OCI-LY1 (cell line): ENCODE data around the gene COX6B2.

Source experiments
- H2AFZ ChIP-seq: fragments of 200-600 bp; sonication (generic), shearing (Covaris generic); 2 replicates; pipeline ENCODE4 v1.6.0; 2014; ENCODE audit warnings: antibody characterized with exemption, mild to moderate bottlenecking, low read length
- H3F3A ChIP-seq: fragments of 200-600 bp; sonication (generic), shearing (Covaris generic); 2 replicates; pipeline ENCODE4 v1.6.0; 2014; ENCODE audit warnings: mild to moderate bottlenecking, antibody characterized with exemption, low read length, moderate library complexity; ENCODE audit not compliant: insufficient read depth
- H3K27ac ChIP-seq: fragments of 200-600 bp; sonication (generic); 2 replicates; pipeline ENCODE4 v1.5.1; 2014; ENCODE audit warnings: low read length, mixed run types, mild to moderate bottlenecking, low read depth; ENCODE audit not compliant: poor library complexity, severe bottlenecking
- H3K27me3 ChIP-seq: fragments of 200-600 bp; sonication (generic); 2 replicates; pipeline ENCODE4 v1.6.0; 2014; ENCODE audit warnings: antibody characterized with exemption, mild to moderate bottlenecking, low read length, moderate library complexity; ENCODE audit not compliant: insufficient read depth
- H3K36me3 ChIP-seq: fragments of 200-600 bp; sonication (generic); 2 replicates; pipeline ENCODE4 v1.6.1; 2014; ENCODE audit warnings: mild to moderate bottlenecking, antibody characterized with exemption, low read length, moderate library complexity, mixed read lengths; ENCODE audit not compliant: insufficient read depth
- H3K4me1 ChIP-seq: fragments of 200-600 bp; sonication (generic); 2 replicates; pipeline ENCODE4 v1.5.1; 2014; ENCODE audit warnings: mild to moderate bottlenecking, low read length, moderate library complexity; ENCODE audit not compliant: insufficient read depth, severe bottlenecking
- H3K4me2 ChIP-seq: fragments of 200-600 bp; sonication (generic), shearing (Covaris generic); 2 replicates; pipeline ENCODE4 v1.6.1; 2014; ENCODE audit warnings: low read length
- H3K4me3 ChIP-seq: fragments of 200-600 bp; sonication (generic); 2 replicates; pipeline ENCODE4 v1.5.1; 2014; ENCODE audit warnings: low read length, low read depth, mild to moderate bottlenecking, mixed read lengths; ENCODE audit not compliant: poor library complexity, severe bottlenecking
- H3K79me2 ChIP-seq: fragments of 200-600 bp; shearing (Covaris generic); 2 replicates; pipeline ENCODE4 v1.6.1; 2016; ENCODE audit warnings: mixed run types, low read length, mixed read lengths; ENCODE audit not compliant: insufficient read depth
- H3K9ac ChIP-seq: fragments of 200-600 bp; sonication (generic), shearing (Covaris generic); 2 replicates; pipeline ENCODE4 v1.6.1; 2014; ENCODE audit warnings: mild to moderate bottlenecking, low read length, mixed read lengths
- H3K9me2 ChIP-seq: fragments of 200-600 bp; sonication (generic), shearing (Covaris generic); 2 replicates; pipeline ENCODE4 v1.6.1; 2014; ENCODE audit warnings: low read depth, mild to moderate bottlenecking, low read length, mixed read lengths
- H3K9me3 ChIP-seq: fragments of 200-600 bp; shearing (Covaris generic); 2 replicates; pipeline ENCODE4 v1.6.1; 2014; ENCODE audit warnings: low read length, mixed read lengths
- H4K20me1 ChIP-seq: fragments of 200-600 bp; sonication (generic), shearing (Covaris generic); 2 replicates; pipeline ENCODE4 v1.6.0; 2016; ENCODE audit warnings: mild to moderate bottlenecking, low read length; ENCODE audit not compliant: insufficient read depth
- CTCF ChIP-seq: fragments of 200-600 bp; sonication (generic), shearing (Covaris generic); IDR thresholded peaks from 2 replicates; pipeline ENCODE4 v1.5.1; 2017; ENCODE audit warnings: mild to moderate bottlenecking, antibody characterized with exemption, low read length, moderate library complexity, mixed read lengths
- EZH2 ChIP-seq: fragments of 200-600 bp; sonication (generic), shearing (Covaris generic); IDR thresholded peaks from 2 replicates; pipeline ENCODE4 v1.8.0; 2017; ENCODE audit warnings: borderline replicate concordance, mixed run types, mild to moderate bottlenecking, antibody characterized with exemption, low read length, moderate library complexity, mixed read lengths

Gene COX6B2

GRCh38 chr19:55362174-55362989 is 7.9 kb upstream of the COX6B2 start:
- H2AFZ ChIP-seq, result no peak overlapping the region
- H3K4me1 ChIP-seq, result no peaks in the 10 kb centered on the region
- no peak overlapping the region for H3K4me2 ChIP-seq
- no peaks in the 10 kb centered on the region for H3K36me3 ChIP-seq
- no peaks in the 10 kb centered on the region for H3K9me2 ChIP-seq
- peaks cover 9% of the 10 kb centered on the region; the same call in 1 of the 2 replicates for H3K27me3 ChIP-seq
- H3K9ac ChIP-seq, result no peak overlapping the region
- no peaks in the 10 kb centered on the region for H3K9me3 ChIP-seq
- no peak for TF ChIP-seq CTCF
- TF ChIP-seq EZH2, result no peak
- H3K27ac ChIP-seq, result no peak overlapping the region
- no peaks in the 10 kb centered on the region for H4K20me1 ChIP-seq
- no peaks in the 10 kb centered on the region for H3F3A ChIP-seq
- H3K4me3 ChIP-seq, result no peak overlapping the region
- no peaks in the 10 kb centered on the region for H3K79me2 ChIP-seq

GRCh38 chr19:55360902-55361301 is 6.4 kb upstream of the COX6B2 start:
- no peak overlapping the region for H3K27ac ChIP-seq
- no peak overlapping the region for H2AFZ ChIP-seq
- H3F3A ChIP-seq, result no peaks in the 10 kb centered on the region
- H3K36me3 ChIP-seq, result no peaks in the 10 kb centered on the region
- TF ChIP-seq EZH2 (no peak), CTCF (no peak)
- no peak overlapping the region for H3K9ac ChIP-seq
- H3K9me2 ChIP-seq, result no peaks in the 10 kb centered on the region
- H3K79me2 ChIP-seq, result no peaks in the 10 kb centered on the region
- H3K4me2 ChIP-seq, result no peak overlapping the region
- H4K20me1 ChIP-seq, result no peaks in the 10 kb centered on the region
- H3K4me3 ChIP-seq, result no peak overlapping the region
- no peaks in the 10 kb centered on the region for H3K9me3 ChIP-seq
- H3K27me3 ChIP-seq, result peaks cover 9% of the 10 kb centered on the region; the same call in 1 of the 2 replicates
- H3K4me1 ChIP-seq, result no peaks in the 10 kb centered on the region

- H2AFZ ChIP-seq, result no peak overlapping the region
- H3K27ac ChIP-seq, result no peak overlapping the region
- no peak overlapping the region for H3K4me2 ChIP-seq
- no peaks in the 10 kb centered on the region for H4K20me1 ChIP-seq
- peaks cover 4% of the 10 kb centered on the region; the same call in 1 of the 2 replicates for H3K27me3 ChIP-seq
- no peaks in the 10 kb centered on the region for H3K9me2 ChIP-seq
- TF ChIP-seq CTCF (no peak), EZH2 (no peak)
- no peak overlapping the region for H3K4me3 ChIP-seq
- H3K36me3 ChIP-seq, result no peaks in the 10 kb centered on the region
- no peak overlapping the region for H3K9ac ChIP-seq
- no peaks in the 10 kb centered on the region for H3K79me2 ChIP-seq
- no peaks in the 10 kb centered on the region for H3K4me1 ChIP-seq
- H3F3A ChIP-seq, result no peaks in the 10 kb centered on the region
- no peaks in the 10 kb centered on the region for H3K9me3 ChIP-seq
These were observed 4.7 kb upstream of the COX6B2 start for GRCh38 chr19:55358943-55359908.
